GM12878 (cell line): ENCODE measurements around the gene PLPP3. TPM values are rescaled to one million over a fixed set of nuclear protein-coding genes. Genes with fewer than 3 reads are reported as not detected.

Experiments
- ATAC-seq: fragments of 200-7000 bp; cut with Tn5 transposase; 3 replicates; pipeline ENCODE4 v1.9.1; 2020; ENCODE audit warnings: mild to moderate bottlenecking, moderate library complexity
- BruUV-seq: library from RNA; stranded (reverse); fragments of 400-500 nt; replicated peaks from 2 replicates; lab custom pipeline; 2021; lab: Mats Ljungman, UMichigan
- CTCF ChIA-PET: fragments of 300-600 bp; sonication (Branson Sonifier 250); formaldehyde crosslinking; extraction: SDS; loops from one replicate; lab custom pipeline; 2021; ENCODE audit warnings: inconsistent platforms; lab: Yijun Ruan, JAX
- POLR2A ChIA-PET: fragments of 350-600 bp; formaldehyde crosslinking; extraction: SDS; loops from one replicate; lab custom pipeline; 2021; ENCODE audit warnings: inconsistent platforms; lab: Charles Lee
- RAD21 ChIA-PET: fragments of 300-600 bp; sonication (Branson Sonifier 250); formaldehyde crosslinking; loops from one replicate; lab custom pipeline; 2023; ENCODE audit warnings: antibody characterized with exemption; ENCODE audit not compliant: unreplicated experiment; lab: Charles Lee
- SMC1A ChIA-PET: fragments of 300-600 bp; sonication (Branson Sonifier 250); formaldehyde crosslinking; loops from one replicate; lab custom pipeline; 2023; ENCODE audit not compliant: unreplicated experiment, uncharacterized antibody; lab: Charles Lee
- DNase-seq: peaks from one replicate; pipeline ENCODE4 v3.0.0-alpha.2; 2011; ENCODE audit warnings: low read depth, low spot score
- FAIRE-seq: peaks from 3 replicates; lab custom pipeline; 2011; peaks lifted over from hg19 to GRCh38; lab: Jason Lieb, UNC
- H2AFZ ChIP-seq: 2 replicates; pipeline ENCODE4 v1.6.0; 2011; ENCODE audit warnings: low read depth, low read length, control low read depth; ENCODE audit not compliant: control insufficient read depth
- H3K27ac ChIP-seq: 2 replicates; pipeline ENCODE4 v1.5.1; 2011; ENCODE audit warnings: control low read depth; ENCODE audit not compliant: control insufficient read depth, insufficient read depth
- H3K27me3 ChIP-seq, 2 experiments: replicated peaks in 1 of 2; 2 replicates each; pipeline versions ENCODE4 v1.6.0 to v1.6.1; 2011; ENCODE audit warnings: low read length in 1 of 2; ENCODE audit not compliant: control insufficient read depth in 2 of 2, insufficient read depth in 2 of 2
- H3K36me3 ChIP-seq, 2 experiments: 2 replicates each; pipeline ENCODE4 v1.5.1; 2011; ENCODE audit warnings: low read length in 1 of 2; ENCODE audit not compliant: control insufficient read depth in 2 of 2, insufficient read depth in 2 of 2
- H3K4me1 ChIP-seq: 2 replicates; pipeline ENCODE4 v1.6.1; 2011; ENCODE audit warnings: mild to moderate bottlenecking, low read length, moderate library complexity, mixed read lengths; ENCODE audit not compliant: control insufficient read depth, insufficient read depth
- H3K4me2 ChIP-seq: 2 replicates; pipeline ENCODE4 v1.6.0; 2011; ENCODE audit warnings: control low read depth; ENCODE audit not compliant: control insufficient read depth, insufficient read depth
- H3K4me3 ChIP-seq: fragments of 200-600 bp; sonication (generic); 2 replicates; pipeline ENCODE4 v1.5.1; 2016
- H3K79me2 ChIP-seq: 2 replicates; pipeline ENCODE4 v1.6.0; 2011; ENCODE audit warnings: low read length; ENCODE audit not compliant: control insufficient read depth, insufficient read depth
- H3K9ac ChIP-seq: 2 replicates; pipeline ENCODE4 v1.8.0; 2011; ENCODE audit warnings: low read length, control low read depth, mixed read lengths; ENCODE audit not compliant: control insufficient read depth, insufficient read depth
- H3K9me3 ChIP-seq: replicated peaks from 3 replicates; pipeline ENCODE4 v1.5.1; 2011; ENCODE audit warnings: mild to moderate bottlenecking, low read length; ENCODE audit not compliant: control insufficient read depth, insufficient read depth
- H4K20me1 ChIP-seq: 2 replicates; pipeline ENCODE4 v1.6.0; 2011; ENCODE audit not compliant: control insufficient read depth, insufficient read depth
- ASH2L ChIP-seq: fragments of 300-600, 200-600 bp; sonication (generic); IDR thresholded peaks from 2 replicates; pipeline ENCODE4 v1.6.1; 2017; ENCODE audit warnings: low read depth, mild to moderate bottlenecking, borderline replicate concordance
- BCLAF1 ChIP-seq: fragments of 450-650 bp; IDR thresholded peaks from 2 replicates; pipeline ENCODE4 v1.6.1; 2017; ENCODE audit warnings: antibody characterized with exemption, mild to moderate bottlenecking, moderate library complexity
- CBX3 ChIP-seq: fragments of 200-600 bp; sonication (generic); IDR thresholded peaks from 2 replicates; pipeline ENCODE4 v1.6.1; 2016; ENCODE audit warnings: low read depth, borderline replicate concordance
- CUX1 ChIP-seq: IDR thresholded peaks from 2 replicates; pipeline ENCODE4 v1.6.1; 2012; ENCODE audit warnings: improper control_type of control experiment, low read depth, low read length; ENCODE audit not compliant: insufficient replicate concordance
- E4F1 ChIP-seq: fragments of 450-650 bp; IDR thresholded peaks from 2 replicates; pipeline ENCODE4 v1.6.1; 2018; ENCODE audit warnings: borderline replicate concordance, mild to moderate bottlenecking; ENCODE audit not compliant: partially characterized antibody
- RAD51 ChIP-seq: fragments of 450-650 bp; IDR thresholded peaks from 2 replicates; pipeline ENCODE4 v1.6.1; 2016; ENCODE audit warnings: moderate library complexity, mild to moderate bottlenecking, inconsistent platforms
- RCOR1 ChIP-seq: conservative IDR thresholded peaks from 2 replicates; pipeline ENCODE4 v1.6.1; 2012; ENCODE audit warnings: low read depth, low read length, improper control_type of control experiment
- ZBTB40 ChIP-seq: fragments of 450-650 bp; IDR thresholded peaks from 2 replicates; pipeline ENCODE4 v1.6.1; 2016; ENCODE audit warnings: mild to moderate bottlenecking, moderate library complexity, borderline replicate concordance
- ZNF217 ChIP-seq: fragments of 450-650 bp; IDR thresholded peaks from 2 replicates; pipeline ENCODE4 v1.6.1; 2017; ENCODE audit warnings: antibody characterized with exemption, mild to moderate bottlenecking
- WGBS: methylation state at CpG from one replicate; pipeline ENCODE4 v1.1.6; 2016; ENCODE audit warnings: low lambda C conversion rate; ENCODE audit not compliant: insufficient replicate concordance, insufficient coverage; ENCODE audit errors: missing lambda C conversion rate; 5-methylcytosine and 5-hydroxymethylcytosine counted together
- in situ Hi-C: fragments of 300-500 bp; cut with MboI; formaldehyde crosslinking; loops from 9 replicates; pipeline ENCODE4 v1.14.3; 2018; ENCODE audit warnings: mixed read lengths
- intact Hi-C: fragments of 100-400 bp; cut with micrococcal nuclease; formaldehyde crosslinking; loops from one replicate; pipeline ENCODE4 v1.14.2; 2022; ENCODE audit not compliant: unreplicated experiment
- polyA plus RNA-seq, 11 experiments: library from polyadenylated mRNA; depleted of rRNA in 4 of 11; unstranded in 6 of 11; stranded (reverse) in 5 of 11; fragments of >200 nt; fragmentation: Nextera tagmentation in 4 of 11; fragmentation: Illumina TruSeq in 1 of 11; extraction: Ambion mirVana in 4 of 11; extraction: Trizol in 1 of 11; gene quantifications; 1 replicate in 1 of 11; 2 replicates in 10 of 11; pipeline versions ENCODE4 v1.2.1 to v1.2.3, GENCODE V29; 2011 to 2016; ENCODE audit warnings: inconsistent platforms in 2 of 11, missing spikeins in 2 of 11, low read depth in 1 of 11
- total RNA-seq, 4 experiments: library from RNA; depleted of rRNA in 3 of 4; stranded (reverse); fragments of >200 nt in 3 of 4; fragmentation: Illumina TruSeq in 1 of 4; extraction: Trizol in 1 of 4; gene quantifications; 2 replicates each; pipeline versions ENCODE4 v1.2.1 to v1.2.3, GENCODE V29; 2013 to 2021

The PLPP3 gene
- total and polyA plus RNA-seq, 10 of the 15 experiments (the other 5 are each of a cell fraction or from before 2014, with no cell fraction given) = 6.4 to 26.8 (median 9.5) TPM

GRCh38 chr1:56591909-56592308 is 12.5 kb upstream of the PLPP3 start:
- POLR2A ChIA-PET = no interaction called here
- WGBS = 73% methylated on average over 3 of the region's 3 CpGs
- intact Hi-C loops (no loop called here), in situ Hi-C loops (no loop called here)
- RAD21 ChIA-PET = no interaction called here
- no peak for ATAC-seq
- Histone ChIP-seq H3K4me1 (no peaks in the 10 kb centered on the region), H3K79me2 (no peaks in the 10 kb centered on the region), H3K36me3 (no peaks in the 10 kb centered on the region), H3K4me2 (no peak overlapping the region), H3K9ac (no peak overlapping the region), H3K27ac (no peak overlapping the region), H2AFZ (no peak overlapping the region), H4K20me1 (no peaks in the 10 kb centered on the region), H3K27me3 (no peaks in the 10 kb centered on the region), H3K9me3 (no peaks in the 10 kb centered on the region), H3K4me3 (no peak overlapping the region)
- no TSS peak for BruUV-seq
- CTCF ChIA-PET = interaction anchor here (0.7 kb wide), 1 partner anchor 1079 kb away, joined by 4 read pairs; no protein-coding TSS in a partner anchor
- no peak for DNase-seq
- FAIRE-seq = no peak
- SMC1A ChIA-PET = no interaction called here
- no peak for TF ChIP-seq RAD51
- TF ChIP-seq RCOR1 = no peak
- TF ChIP-seq ASH2L = no peak
- TF ChIP-seq BCLAF1 = no peak
- TF ChIP-seq CUX1 = no peak
- TF ChIP-seq CBX3 = no peak
- no peak for TF ChIP-seq ZBTB40
- TF ChIP-seq ZNF217 = no peak
- no peak for TF ChIP-seq E4F1
